Measurements from ENCODE around the gene ANKRD44.
"Not testable (repeated sequence)": the region's sequence is repeated elsewhere in the genome, so short reads cannot be mapped to it uniquely, and the experiment has no call there.

The ANKRD44 gene

GRCh38 chr2:197345846-197346370 is 35.3 kb upstream of the ANKRD44 start:
- no peaks in the 10 kb centered on the region for H3K9me3 ChIP-seq
- H4K20me1 ChIP-seq: no peaks in the 10 kb centered on the region
- no peak overlapping the region for H3K9ac ChIP-seq
- H3K4me1 ChIP-seq: no peaks in the 10 kb centered on the region
- TF ChIP-seq Cebpa-rat (IDR thresholded peaks at IDR 0.05): no peak
- no peak overlapping the region for H3K27ac ChIP-seq
- H3K4me2 ChIP-seq: no peak overlapping the region
- no peak overlapping the region for H3K4me3 ChIP-seq
- no peaks in the 10 kb centered on the region for H3K27me3 ChIP-seq
- no peaks in the 10 kb centered on the region for H3K36me3 ChIP-seq

GRCh38 chr2:197343968-197344367 is 33.4 kb upstream of the ANKRD44 start:
- not testable (repeated sequence) for H3K36me3 ChIP-seq, H3K9me3 ChIP-seq, H3K4me2 ChIP-seq, H3K4me1 ChIP-seq, H4K20me1 ChIP-seq, H3K27me3 ChIP-seq, H3K27ac ChIP-seq, H3K9ac ChIP-seq, H3K4me3 ChIP-seq

- Histone ChIP-seq H3K9me3 (no peaks in the 10 kb centered on the region), H3K27ac (no peak overlapping the region), H3K4me2 (no peak overlapping the region), H3K27me3 (no peaks in the 10 kb centered on the region), H3K9ac (no peak overlapping the region), H3K36me3 (no peaks in the 10 kb centered on the region), H4K20me1 (no peaks in the 10 kb centered on the region), H3K4me3 (no peak overlapping the region), H3K4me1 (no peaks in the 10 kb centered on the region)
- TF ChIP-seq Cebpa-rat (IDR thresholded peaks at IDR 0.05): no peak
These were observed 30.0 kb upstream of the ANKRD44 start for GRCh38 chr2:197340591-197340990.

GRCh38 chr2:197339496-197340220 is 29.1 kb upstream of the ANKRD44 start:
- no peaks in the 10 kb centered on the region for H3K4me1 ChIP-seq
- no peaks in the 10 kb centered on the region for H3K9me3 ChIP-seq
- no peak for TF ChIP-seq Cebpa-rat (IDR thresholded peaks at IDR 0.05)
- no peak overlapping the region for H3K27ac ChIP-seq
- no peaks in the 10 kb centered on the region for H4K20me1 ChIP-seq
- H3K4me3 ChIP-seq: no peak overlapping the region
- no peak overlapping the region for H3K9ac ChIP-seq
- no peaks in the 10 kb centered on the region for H3K36me3 ChIP-seq
- no peak overlapping the region for H3K4me2 ChIP-seq
- H3K27me3 ChIP-seq: no peaks in the 10 kb centered on the region

GRCh38 chr2:197339016-197339415 is 28.4 kb upstream of the ANKRD44 start:
- Histone ChIP-seq H3K4me2 (no peak overlapping the region), H3K4me1 (no peaks in the 10 kb centered on the region), H3K4me3 (no peak overlapping the region), H3K27ac (no peak overlapping the region), H3K9ac (no peak overlapping the region), H3K27me3 (no peaks in the 10 kb centered on the region), H3K36me3 (no peaks in the 10 kb centered on the region), H3K9me3 (no peaks in the 10 kb centered on the region), H4K20me1 (no peaks in the 10 kb centered on the region)
- no peak for TF ChIP-seq Cebpa-rat (IDR thresholded peaks at IDR 0.05)

- no peak for TF ChIP-seq Cebpa-rat (IDR thresholded peaks at IDR 0.05)
- no peaks in the 10 kb centered on the region for H4K20me1 ChIP-seq
- no peak overlapping the region for H3K4me2 ChIP-seq
- no peak overlapping the region for H3K9ac ChIP-seq
- no peaks in the 10 kb centered on the region for H3K9me3 ChIP-seq
- no peaks in the 10 kb centered on the region for H3K4me1 ChIP-seq
- no peaks in the 10 kb centered on the region for H3K36me3 ChIP-seq
- no peak overlapping the region for H3K27ac ChIP-seq
- no peaks in the 10 kb centered on the region for H3K27me3 ChIP-seq
- H3K4me3 ChIP-seq: no peak overlapping the region
These were observed 22.1 kb upstream of the ANKRD44 start for GRCh38 chr2:197332641-197333040.

GRCh38 chr2:197328461-197328860 is 17.9 kb upstream of the ANKRD44 start:
- Histone ChIP-seq H3K27me3 (no peaks in the 10 kb centered on the region), H3K27ac (no peak overlapping the region), H3K4me1 (no peaks in the 10 kb centered on the region), H3K9me3 (no peaks in the 10 kb centered on the region), H4K20me1 (no peaks in the 10 kb centered on the region), H3K36me3 (no peaks in the 10 kb centered on the region), H3K4me2 (no peak overlapping the region), H3K4me3 (no peak overlapping the region), H3K9ac (no peak overlapping the region)
- no peak for TF ChIP-seq Cebpa-rat (IDR thresholded peaks at IDR 0.05)

- Histone ChIP-seq H4K20me1 (no peaks in the 10 kb centered on the region), H3K4me1 (no peaks in the 10 kb centered on the region), H3K27ac (no peak overlapping the region), H3K9me3 (no peaks in the 10 kb centered on the region), H3K4me2 (no peak overlapping the region), H3K27me3 (no peaks in the 10 kb centered on the region), H3K36me3 (no peaks in the 10 kb centered on the region), H3K4me3 (no peak overlapping the region), H3K9ac (no peak overlapping the region)
- TF ChIP-seq Cebpa-rat (IDR thresholded peaks at IDR 0.05): no peak
These were observed 17.0 kb upstream of the ANKRD44 start for GRCh38 chr2:197327472-197328098.

GRCh38 chr2:197327073-197327471 is 16.5 kb upstream of the ANKRD44 start:
- H3K4me1 ChIP-seq: no peaks in the 10 kb centered on the region
- H3K4me2 ChIP-seq: no peak overlapping the region
- H3K27ac ChIP-seq: no peak overlapping the region

GRCh38 chr2:197324801-197325200 is 14.2 kb upstream of the ANKRD44 start:
- no peak overlapping the region for H3K9ac ChIP-seq
- no peak overlapping the region for H3K4me2 ChIP-seq

More at GRCh38 chr2:197327073-197327471, 16.5 kb upstream of the ANKRD44 start:
- Histone ChIP-seq H4K20me1 (no peaks in the 10 kb centered on the region), H3K4me3 (no peak overlapping the region), H3K36me3 (no peaks in the 10 kb centered on the region), H3K27me3 (no peaks in the 10 kb centered on the region), H3K9me3 (no peaks in the 10 kb centered on the region), H3K9ac (no peak overlapping the region)
- TF ChIP-seq Cebpa-rat (IDR thresholded peaks at IDR 0.05): no peak

More at GRCh38 chr2:197324801-197325200, 14.2 kb upstream of the ANKRD44 start:
- no peak overlapping the region for H3K4me3 ChIP-seq
- H3K4me1 ChIP-seq: no peaks in the 10 kb centered on the region
- H3K27me3 ChIP-seq: no peaks in the 10 kb centered on the region
- H4K20me1 ChIP-seq: no peaks in the 10 kb centered on the region
- no peaks in the 10 kb centered on the region for H3K36me3 ChIP-seq
- H3K9me3 ChIP-seq: no peaks in the 10 kb centered on the region
- no peak overlapping the region for H3K27ac ChIP-seq
- TF ChIP-seq Cebpa-rat (IDR thresholded peaks at IDR 0.05): no peak

Measured in BLaER1 (cell line).